Stimulated activated CD8-positive, alpha-beta memory T cell treated with anti-CD3 and anti-CD28 coated beads, Interleukin-4, amount 100 ng/mL, for 4 hours (primary cell): ENCODE results near the gene ZDHHC14.

Experiments
- DNase-seq, 2 donors: peaks; one replicate each; pipeline ENCODE4 v3.0.0-alpha.2; 2020; ENCODE audit warnings: low read depth in 2 of 2, low spot score in 1 of 2

ZDHHC14 gene

DNA sequence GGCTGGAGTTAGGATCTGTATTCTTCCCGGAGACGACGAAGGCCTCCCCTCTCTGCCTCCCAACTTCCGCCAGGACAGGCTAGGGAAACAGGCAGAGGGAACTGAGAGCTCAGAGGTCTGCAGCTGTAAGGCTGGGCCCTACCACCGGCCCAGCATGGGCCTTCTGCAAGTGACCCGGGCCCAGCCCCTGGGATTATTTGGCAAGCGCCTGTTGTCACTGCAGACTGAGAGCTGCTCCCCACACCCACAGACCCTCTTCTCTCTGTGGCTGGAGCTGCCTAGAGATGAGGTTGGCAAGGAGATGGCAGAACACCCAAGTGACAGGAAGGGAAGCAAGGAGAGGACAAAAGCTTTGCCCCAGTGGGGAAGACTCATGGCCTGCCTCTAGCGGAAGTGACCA lies 212.6 kb downstream of the ZDHHC14 start:
- no peak for DNase-seq

DNA sequence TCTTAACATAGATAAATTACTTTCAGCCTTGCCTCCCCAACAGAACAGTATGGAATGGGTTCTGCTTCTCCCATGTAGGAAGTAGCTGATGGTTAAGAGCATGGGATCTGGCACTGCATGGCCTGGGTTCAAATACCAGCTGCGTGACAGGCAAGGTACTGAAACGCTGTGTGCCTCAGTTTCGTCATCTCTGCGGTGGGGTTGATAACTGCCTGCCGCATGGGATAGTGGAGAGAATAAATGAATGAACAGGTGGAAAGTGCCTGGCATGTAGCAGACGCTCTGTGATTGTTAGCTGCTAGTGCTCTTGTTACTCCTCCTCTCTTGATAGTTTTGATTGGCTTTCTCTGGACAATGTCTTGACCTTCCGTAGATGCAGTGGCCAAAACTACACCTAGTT lies 213.3 kb downstream of the ZDHHC14 start:
- DNase-seq, result no peak

DNA sequence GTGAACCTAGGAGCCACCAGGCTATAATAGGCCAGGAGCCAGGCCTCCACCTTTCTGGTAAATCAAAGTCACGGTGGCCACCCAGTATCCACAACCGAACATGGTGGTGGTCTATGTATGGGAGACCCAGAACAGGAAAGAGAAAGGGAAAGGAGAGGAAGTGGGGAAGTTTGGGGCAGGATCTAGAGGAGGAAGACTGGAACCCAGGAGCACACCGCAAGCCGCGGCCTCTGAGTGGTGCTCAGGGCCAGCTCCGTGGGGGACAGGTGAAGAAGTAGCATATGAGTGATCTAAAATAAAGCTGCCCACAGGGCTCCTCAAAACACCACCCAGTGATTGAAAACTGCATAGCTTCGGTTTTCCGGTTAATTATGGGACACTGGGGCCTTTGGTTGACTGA lies 214.8 kb downstream of the ZDHHC14 start:
- no peak for DNase-seq

DNA sequence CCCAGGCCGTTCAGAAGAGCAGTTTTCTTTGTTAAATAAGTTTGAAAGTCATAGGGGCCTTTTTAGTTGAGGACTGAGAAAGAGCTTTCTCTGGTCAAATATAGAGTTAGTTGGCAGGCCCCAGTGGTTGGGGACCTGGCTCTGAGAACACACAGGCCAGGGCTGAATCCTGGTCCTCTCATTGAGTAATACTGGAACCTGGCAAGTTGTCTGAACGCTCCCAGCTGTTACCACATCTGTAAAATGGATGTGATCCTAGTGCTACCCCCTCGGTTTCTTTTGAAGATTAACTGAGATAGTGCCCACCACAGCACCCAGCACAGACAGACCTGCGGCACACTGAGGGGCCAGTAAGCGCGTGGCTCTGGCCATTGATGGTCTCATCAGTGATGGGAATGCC lies 215.5 kb downstream of the ZDHHC14 start:
- no peak for DNase-seq

DNA sequence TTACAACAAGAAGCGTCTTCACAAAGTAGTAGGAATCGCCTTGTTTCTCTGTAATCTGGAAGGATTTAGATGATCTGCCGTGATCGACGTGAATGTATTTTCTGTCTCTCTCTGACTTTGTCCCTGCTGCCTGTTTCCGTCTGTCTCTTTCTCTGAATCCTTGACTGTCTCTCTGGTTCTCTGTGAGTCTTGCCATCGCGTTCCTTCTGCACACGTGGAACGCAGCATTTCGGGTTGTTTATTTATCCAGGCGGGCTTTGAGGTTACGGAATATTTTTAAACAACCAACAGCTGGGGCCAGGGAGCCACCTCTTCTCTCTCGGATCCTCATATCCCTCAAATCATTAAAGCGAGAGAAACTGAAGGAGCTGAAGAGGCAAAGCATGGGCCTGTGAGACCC lies 215.9 kb downstream of the ZDHHC14 start:
- no peak for DNase-seq

DNA sequence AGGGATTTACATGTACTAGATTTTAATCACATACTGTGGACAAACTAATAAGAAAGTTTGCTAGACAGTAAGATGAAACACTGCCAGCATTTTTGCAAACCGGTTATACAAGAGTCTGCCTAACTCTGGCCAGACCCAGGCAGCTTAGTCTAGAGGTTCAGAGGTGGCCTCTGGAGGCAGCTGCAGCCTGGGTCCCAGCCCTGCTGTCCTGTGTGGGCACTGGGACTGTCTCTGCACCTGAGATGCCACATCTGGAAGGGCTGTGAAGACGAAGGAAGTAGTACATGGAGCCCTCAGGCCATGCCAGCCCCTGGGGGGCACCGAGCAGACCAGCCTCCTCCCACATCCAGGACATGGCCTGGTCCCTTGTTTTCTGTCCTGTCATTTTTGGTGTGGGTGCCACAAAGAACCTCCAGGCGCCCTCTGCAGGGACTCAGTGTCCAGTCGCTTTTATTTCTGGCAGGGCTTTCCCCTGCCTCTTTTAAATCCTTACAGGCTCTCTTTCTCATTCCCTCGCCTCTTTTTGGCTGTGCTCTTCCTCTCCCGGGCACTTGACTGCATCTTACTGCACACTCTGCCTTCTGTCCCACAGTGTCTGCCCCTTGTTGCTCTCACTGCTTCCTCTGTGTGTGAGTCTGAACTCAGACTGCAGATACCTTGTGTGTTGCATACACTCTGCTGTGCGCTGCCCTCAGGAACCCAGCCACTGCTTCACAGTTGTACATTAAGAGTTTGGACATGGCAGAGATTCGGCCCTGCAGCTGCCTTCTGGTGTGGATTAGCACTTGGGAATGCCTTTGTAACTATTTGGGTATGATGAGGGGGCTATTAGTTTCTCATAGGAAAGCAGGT lies 216.7 kb downstream of the ZDHHC14 start:
- no peak for DNase-seq

DNA sequence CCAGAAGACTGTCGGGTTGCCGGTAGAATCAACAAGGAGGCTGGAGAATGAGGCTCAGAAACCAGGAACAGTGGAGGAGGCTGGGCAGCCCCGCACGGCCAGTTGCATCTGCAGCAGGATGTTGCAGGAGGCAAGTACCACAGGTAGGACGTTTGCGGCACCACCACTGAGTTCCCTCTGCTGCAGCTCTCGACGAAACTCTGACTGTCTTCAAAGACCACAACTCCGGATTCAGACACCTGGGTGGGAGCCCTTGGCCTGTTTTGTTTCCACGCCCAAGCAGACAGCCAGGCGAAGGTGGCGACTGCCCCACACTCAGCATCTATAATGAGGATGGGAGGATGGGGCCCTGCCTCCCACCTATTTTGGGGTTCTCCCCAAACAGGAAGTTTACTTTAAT lies 218.2 kb downstream of the ZDHHC14 start:
- DNase-seq, result no peak

DNA sequence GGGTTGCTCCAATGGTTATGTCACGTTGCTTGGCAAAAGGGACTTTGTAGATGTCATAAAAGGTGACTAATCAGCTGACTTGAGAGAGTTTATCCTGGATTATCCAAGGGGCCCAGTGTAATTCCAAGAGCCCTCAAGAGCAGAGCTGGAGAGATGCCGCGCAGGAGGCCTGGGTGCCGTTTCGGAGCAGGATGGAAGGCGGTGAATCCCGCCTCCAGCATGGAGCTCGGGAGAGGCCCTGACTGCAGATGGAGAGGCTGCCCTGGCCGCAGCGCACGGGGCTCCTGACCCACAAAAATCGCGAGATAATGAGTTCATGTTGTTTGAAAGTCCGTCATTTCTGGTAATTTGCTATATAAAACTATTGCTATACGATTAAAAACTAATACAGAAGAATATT lies 219.8 kb downstream of the ZDHHC14 start:
- DNase-seq, result no peak

DNA sequence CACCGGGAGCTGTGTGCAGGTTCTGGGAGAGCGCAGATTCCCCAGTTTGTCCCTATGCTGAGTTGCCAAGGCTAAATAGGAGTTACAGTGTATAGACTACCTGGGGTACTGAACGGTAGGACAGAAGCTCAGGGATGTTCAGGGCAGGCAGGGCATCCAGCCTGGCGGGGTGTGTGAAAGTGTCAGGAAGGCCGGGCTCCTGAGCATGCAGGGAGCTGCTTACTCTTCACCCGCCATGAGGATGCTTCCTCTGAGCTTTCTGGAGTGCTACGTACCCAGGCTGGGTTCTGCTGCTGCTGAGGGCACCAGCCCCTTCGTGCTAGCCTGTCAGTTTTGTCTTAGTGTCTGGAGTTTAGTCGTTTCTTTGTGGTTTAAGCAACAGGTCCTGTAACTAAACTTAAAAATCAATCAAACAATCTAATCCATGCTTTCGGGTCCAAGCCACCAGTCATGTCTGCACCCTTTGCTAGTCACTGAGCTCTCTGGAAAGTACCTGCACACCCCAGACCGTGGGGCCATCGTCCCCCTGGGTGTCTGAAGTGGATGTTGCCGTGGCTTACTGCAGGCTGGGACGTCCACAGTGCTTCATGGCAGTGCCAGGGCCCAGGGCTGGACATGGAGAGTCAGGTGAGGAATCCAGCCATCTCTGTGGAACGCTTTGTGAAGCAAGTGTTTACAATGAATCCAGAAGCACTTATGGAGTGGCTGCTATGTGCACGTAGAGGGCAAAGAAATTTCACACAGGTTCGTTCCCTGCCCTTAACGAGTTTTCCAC lies 221.7 kb downstream of the ZDHHC14 start:
- DNase-seq, result no peak

DNA sequence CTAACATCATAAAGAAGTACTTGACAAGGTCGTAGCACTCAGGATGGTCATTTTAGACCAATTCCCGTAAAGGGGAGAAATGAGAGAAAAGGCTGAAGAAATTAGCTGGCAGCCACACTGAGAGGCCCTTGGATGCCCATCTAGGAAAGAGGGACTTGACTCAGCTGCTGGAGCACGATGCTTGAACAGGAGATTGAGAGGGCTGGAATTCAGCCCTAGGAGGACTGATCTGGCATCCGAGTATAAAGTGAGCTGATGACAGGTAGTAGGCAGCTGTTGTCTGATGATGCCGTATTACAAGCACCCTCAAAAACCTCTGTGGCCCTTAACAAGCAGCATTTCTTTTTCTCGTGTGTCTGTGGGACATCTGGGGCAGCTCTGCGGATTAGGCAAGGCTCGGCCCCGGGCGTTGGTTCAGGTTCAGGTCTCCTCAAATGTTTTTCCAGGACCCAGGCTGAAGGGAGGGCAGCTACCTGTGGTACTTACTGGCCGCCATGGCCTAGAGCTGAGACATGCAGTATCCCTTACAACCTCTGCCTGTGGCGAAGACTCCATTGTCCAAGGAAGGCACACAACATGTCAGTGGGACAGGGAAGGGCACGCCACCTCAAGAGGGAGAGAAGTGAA lies 222.4 kb downstream of the ZDHHC14 start:
- no peak for DNase-seq

DNA sequence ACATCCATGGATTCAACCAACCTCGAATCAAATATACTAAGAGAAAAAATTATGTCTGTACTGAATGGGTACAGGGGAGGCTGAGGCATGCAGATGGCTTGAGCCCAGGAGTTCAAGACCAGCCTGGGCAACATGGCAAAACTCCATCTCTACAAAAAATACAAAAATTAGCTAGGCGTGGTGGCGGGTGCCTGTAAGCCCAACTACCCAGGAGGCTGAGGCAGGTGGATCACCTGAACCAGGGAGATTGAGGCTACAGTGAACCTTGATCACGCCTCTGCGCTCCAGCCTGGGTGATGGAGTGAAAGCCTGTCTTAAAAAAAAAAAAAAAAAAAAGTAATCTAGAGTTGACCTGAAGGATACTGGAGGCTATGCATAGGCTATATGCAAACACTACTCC lies 223.0 kb downstream of the ZDHHC14 start:
- DNase-seq, result no peak

DNA sequence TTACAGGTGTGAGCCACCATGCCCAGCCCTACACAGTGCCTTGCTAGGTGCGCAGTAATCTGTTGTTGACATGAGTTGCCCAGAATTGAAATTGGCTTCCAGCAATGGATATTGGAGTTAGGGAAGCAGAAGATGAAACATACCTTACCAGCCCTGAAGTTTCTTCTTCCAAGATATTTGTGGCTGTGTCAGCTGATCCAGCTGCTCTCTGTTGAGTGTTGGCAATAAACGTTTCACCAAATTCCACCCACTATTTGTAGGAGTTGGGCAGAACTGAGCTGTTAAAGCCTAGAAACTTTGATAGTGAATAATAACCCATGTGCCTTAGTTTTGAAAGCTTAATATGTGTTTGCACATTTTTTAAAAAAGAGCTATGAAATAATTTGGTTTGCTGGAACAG lies 223.8 kb downstream of the ZDHHC14 start:
- no peak for DNase-seq

DNA sequence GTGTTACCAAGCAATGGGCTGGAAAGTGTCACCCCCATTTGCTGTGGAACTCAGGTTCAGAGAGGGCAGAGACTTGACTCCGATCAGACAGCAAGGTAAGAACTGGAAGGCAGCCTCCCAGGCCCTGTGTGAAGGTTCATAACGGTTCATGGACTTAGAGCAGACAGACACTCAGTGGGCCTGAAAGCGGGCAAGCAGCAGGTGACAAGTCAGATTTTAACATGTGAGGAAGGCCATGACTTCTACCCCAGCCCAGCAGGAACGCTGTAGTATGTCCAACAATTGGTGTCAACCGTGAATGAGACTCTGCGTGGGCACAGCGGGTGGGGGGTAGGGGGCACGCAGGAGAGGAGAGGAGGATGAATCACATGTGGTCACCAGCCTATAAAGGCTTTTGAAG lies 224.5 kb downstream of the ZDHHC14 start:
- DNase-seq, result no peak

DNA sequence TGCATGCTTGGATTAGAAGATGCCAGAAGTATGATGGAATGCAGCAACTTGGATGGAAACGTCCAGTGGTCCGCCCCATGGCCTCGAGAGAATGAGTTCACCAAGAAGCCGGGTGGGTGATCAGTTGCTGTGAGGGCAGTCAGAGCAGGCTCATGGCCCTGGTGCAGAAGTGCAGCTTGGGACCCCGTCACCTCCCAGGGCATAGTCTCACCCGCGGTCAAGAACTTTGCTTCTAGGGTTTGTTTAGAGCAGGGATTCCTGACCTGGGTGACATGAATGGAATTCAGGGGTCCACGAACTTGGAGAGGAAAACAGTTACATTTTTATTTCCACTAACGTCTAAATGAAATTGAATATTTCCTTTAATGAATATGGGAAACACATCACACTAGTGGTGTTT lies 225.5 kb downstream of the ZDHHC14 start:
- no peak for DNase-seq

DNA sequence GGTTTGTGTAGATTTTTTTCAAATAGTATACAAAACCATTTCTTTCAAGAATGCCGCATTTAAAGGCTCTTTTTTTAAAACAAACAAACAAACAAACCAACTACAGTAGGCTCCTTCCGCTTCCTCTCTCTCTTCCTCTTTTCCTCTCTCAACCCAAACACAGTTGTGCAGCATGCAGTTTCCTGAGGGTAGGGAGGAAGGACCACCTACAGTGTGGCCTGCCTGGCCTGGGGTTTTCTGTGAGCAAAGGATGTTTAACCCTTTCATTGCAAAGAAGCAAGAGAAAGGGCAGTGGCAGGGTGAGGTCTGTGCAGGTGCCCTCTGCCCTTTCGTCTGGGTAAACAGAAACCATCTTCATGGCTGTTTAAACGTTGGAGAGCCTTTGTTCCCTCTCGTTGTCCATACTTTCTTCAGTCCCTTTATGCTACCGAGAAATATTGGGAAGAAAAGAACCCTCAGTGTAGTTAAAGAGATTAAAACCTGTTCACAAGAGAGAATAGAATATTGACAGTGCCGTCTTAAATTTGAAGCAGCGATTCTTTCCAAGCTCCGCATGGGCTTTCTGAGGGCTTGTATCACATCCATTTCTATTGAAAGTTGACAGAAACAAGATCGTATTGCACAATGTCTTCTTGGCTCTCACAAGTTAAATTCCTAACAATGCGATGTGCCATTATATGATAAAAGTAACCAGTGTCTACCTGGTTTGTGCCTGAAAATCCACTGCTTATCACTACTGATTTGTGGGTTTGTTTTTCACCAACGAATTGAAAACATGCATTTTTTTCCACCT lies 226.5 kb downstream of the ZDHHC14 start:
- DNase-seq, result no peak

DNA sequence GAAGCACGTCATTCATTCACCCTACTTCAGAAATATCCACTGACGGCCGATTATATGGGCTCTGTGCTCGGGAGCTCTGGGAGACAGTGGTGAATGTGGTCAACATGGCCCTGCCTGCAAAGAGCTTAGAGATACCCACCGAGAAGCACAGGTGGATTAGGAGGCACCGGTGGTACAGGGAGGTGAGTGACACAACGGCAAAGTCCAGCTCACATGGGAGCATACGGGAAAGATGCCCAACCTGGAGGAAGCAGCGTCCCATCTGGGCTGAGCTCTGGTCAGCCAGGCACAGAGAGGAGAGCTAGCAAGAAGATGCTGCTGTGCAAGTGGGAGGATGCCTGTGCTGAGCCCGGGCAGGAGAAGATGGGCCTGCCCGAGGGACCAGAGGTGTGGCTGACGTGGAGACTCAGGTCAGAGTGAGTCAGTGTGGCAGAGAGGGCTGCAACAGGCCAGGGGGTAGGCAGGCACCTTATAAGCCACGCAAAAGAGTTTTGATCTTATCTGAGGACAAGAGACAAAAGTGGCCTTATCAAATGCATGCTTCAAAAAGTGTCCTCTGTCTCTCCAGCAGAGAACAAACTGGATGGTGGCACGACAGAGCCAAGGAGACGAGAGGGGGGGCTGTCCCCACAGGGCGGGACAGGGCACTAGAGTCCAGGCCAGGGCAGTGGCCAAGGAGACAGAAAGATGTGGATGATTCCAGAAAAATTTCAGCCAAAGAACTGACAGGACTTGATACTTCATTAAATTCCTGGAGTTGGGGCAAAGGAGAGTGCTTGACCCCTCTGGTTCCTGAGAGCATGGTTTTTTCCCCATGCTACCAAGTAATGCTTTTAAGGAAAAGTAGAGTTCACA lies 227.5 kb downstream of the ZDHHC14 start:
- no peak for DNase-seq

DNA sequence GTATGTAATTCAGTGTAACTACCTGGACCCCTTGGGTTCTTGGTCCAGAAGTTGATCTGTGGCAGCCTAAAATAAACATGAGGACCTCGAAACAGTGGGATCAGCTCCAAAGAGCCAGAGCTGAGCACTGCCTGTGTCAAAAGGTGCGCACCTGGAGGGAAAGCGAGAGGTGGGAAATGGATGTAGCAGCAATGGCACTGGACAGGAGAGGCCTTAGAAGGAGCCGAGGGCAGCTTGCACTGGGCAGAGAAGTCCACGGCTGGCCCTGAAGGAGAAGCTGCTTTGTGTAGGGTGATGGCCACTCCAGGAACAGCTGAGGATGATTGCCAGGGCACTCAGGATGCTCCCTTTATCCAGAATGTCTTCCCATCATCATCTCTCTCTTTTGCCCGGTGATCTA lies 228.1 kb downstream of the ZDHHC14 start:
- DNase-seq, result no peak

DNA sequence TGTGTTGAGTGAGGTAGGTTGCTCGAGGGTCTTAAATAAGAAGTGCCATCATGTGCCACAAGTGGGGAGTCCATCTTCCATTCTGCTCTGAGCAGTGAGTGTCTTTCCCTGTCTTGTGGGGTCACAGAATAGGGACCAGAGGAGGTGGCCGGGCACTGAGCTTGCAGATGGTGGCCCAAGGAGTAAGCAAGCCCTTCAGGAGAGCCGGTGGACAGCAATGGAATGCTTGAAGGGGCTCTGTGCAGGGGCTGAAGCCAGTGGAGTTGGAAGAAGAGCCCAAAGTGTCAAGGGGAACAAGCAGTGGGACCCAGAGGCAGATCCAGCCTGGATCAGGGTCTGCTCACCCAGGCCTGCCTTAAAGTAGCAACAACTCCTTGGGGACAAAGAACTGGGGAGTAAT lies 228.6 kb downstream of the ZDHHC14 start:
- no peak for DNase-seq

DNA sequence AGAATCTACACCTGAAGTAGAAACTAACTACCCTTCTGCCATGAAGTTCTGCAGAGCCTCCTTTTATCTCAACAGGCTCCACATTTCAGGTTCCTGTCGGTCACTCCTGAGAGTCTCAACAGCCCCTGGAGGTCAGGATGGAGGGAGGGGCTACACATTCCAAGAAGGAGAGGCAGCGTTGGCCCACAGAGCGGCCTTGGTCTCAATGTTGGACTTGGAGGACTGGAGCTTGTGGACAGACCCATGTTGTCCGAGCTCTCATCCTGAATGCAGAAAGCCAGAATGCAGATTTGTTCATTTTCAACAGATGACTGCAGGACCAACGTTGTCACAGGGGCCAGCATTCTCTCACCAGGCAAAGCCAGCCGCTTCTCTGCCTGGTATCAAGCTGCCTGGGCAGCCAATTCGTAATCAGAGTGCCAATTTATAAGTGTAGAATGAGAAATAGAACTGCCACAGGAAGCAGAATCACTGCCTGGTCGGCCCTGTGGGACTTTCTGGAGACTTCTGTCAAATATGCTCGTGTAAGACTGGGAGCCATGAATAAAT lies 229.5 kb downstream of the ZDHHC14 start:
- no peak for DNase-seq

DNA sequence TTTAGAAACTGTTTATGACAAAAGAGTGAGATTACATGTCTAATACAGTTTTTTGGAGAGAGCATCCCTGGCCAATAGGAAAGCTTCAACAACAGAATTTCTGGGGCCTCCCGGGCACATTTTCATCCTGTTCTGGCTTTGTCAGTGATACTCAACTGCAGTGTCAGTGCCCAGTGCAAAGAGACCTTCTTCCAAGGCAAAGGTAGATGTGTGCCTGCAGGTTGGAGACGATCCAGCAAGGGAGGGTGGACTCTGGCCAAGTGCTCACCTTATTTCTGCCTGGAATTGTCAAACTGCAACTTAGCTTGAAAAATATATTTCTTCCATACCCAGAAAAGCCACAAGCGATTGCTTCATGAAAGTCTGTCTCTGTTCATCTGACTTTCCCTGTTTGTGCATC lies 230.4 kb downstream of the ZDHHC14 start:
- DNase-seq, result no peak
